HG03135 (cell line): ENCODE results near the gene ACOXL.
"Not testable (repeated sequence)": the region's sequence is repeated elsewhere in the genome, so short reads cannot be mapped to it uniquely, and the experiment has no call there.

Experiments used
- ATAC-seq: cut with Tn5 transposase; IDR thresholded peaks from one replicate; pipeline ENCODE4 v1.9.1; 2021; ENCODE audit warnings: mild to moderate bottlenecking, moderate library complexity; ENCODE audit not compliant: unreplicated experiment

ACOXL gene

DNA sequence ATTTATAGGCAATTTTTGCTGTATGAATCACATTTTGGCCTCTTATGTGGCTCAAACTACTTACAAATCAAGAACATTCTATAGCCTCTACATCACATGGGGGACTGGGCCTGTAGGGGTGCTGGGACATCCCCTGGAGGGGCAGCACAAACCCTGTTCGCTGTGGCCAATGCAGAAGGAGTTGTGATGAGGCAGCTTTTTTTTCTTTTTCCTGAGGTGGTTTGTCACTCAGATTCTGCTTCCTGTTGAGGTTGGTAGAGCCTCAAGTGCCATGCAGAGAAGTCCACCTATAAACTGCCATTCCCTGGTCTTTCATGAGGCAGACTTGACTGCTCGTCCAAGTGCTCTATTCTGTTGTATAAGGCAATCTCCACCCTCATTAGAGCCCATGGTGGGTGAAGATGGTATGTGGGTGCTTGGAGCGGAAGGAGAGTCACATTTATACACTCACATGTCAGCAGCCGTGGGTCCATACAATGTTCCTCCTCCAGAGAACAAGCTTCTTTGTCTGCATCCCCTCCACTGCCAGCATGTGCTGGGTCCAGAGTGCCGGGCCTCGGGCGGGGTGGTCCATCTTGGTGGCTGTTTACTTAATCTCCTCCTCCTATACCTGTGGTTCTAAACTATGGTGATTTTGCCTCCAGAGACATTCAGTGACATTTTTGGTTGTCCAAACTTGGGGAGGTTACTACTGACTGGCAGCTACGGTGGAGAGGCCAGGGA is 120.3 kb downstream of the ACOXL start:
- ATAC-seq = no peak

DNA sequence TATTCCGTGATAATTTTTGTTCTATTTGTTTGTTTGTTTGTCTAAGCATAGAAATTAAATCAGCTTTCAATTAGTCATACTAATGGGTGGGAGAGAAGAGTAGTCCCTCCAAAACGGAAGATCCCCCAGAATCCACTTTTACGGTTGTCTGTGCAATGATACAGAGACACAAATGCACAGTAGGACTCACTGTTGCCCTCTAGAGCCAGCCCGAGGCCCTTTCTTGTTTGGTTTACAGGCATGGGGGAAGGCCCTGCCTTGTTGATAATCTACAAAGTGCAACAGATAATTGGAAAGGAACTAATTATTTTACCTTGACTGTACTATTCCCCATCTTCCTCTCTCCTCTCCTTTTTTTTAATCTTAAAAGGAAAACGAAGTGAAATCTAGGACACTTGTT is 121.1 kb downstream of the ACOXL start:
- ATAC-seq = no peak

DNA sequence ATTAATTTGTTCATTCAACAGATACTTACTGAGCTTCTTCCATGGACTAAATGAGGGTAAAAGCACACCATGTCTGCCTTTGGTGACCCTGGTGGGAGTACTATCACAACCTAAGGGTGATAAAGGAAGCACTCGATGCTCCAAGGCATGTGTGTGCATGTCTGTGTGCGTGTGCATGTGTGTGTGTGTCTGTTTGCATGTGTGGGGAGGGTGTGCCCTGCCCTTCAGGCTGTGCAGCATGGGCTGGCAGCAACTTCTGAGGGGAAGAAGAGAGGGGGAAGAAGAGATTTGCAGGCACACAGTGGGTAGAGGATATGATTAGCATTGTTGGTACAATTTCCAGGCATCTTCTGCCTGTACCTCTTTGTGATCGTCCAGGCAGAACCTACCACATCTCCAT is 121.6 kb downstream of the ACOXL start:
- no peak for ATAC-seq

- no peak for ATAC-seq
These were observed 122.1 kb downstream of the ACOXL start for GRCh38 chr2:110854355-110855081.

- not testable (repeated sequence) for ATAC-seq
These were observed 123.5 kb downstream of the ACOXL start for GRCh38 chr2:110855841-110856240.

DNA sequence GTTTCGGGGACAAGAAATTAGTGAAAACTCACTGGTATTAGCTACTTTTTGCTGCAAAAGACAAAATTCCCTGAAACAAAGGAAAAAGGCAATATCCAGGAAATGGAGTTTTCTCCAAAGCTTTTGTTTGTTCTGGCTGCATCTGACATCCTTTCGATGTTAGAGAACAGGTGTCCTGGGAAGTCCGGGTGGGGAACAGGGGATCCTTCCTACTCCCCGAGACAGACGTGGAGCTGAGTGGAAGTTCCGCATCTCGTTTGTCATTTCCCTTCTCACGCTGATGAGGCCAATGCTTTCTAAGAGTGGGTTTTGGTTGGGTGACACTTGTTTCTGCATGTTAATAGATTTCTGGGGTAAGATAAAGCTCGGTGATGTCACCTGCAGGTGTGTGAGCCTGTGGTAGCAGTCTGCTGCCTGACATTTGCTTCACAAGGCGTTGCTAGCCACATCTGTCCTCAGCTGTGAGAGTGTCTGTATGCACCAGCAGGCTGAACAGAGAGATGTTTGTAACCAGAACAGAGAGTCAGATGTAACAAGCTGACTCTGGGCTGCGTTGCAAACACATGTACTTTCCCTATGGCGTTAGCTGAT is 125.9 kb downstream of the ACOXL start:
- peak; percentile 90 for ATAC-seq

- no peak for ATAC-seq
These were observed 126.8 kb downstream of the ACOXL start for GRCh38 chr2:110858993-110859701.

DNA sequence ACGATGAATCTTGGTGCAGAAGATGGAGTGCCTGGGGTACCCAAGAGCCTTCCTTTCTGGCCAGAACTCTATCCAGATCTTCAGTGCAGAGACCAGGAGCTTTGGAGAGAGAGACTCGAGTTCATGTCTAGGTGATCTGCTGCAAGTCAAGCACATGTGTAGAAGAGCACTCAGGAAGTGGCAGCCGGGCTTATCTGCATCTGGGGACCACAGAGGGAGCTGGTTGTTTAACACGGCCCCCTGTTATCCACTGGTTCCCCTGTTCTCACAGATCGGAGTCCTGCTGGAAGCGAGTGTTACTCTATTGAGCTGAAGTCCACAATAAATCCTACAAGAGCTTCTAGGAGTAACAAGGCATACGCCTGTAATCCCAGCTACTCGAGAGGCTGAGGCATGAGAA is 128.3 kb downstream of the ACOXL start:
- no peak for ATAC-seq

DNA sequence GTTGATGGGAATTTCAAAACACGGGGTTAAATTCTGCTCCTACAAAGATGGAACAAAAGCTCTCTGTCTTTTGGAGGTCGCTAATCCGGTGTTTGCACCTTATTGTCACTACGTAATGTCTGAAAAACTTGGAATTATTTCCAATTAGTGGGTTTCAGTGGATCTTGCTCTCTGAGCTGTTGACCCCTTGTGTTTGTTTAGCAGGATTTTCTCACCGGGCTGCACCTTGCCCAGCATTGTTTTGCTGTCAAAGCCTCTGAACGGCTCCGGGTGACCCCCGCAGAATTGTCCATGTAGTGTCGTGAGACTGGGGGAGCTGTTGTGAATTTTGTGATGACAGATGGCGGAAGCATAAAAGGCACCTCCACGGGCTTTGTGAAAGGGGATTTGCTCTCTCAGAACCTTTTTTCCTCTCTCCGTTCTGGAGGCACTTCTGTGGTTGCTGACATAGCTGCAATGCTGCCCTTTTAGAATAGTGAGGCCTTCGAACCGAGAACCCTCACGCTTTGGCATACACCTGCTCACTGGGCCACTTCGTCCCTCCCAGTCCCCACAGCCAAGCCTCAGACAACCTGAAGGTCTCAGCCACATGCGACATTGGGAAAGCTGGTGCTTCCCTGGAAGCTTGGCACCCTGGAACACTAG is 129.4 kb downstream of the ACOXL start:
- ATAC-seq = no peak

DNA sequence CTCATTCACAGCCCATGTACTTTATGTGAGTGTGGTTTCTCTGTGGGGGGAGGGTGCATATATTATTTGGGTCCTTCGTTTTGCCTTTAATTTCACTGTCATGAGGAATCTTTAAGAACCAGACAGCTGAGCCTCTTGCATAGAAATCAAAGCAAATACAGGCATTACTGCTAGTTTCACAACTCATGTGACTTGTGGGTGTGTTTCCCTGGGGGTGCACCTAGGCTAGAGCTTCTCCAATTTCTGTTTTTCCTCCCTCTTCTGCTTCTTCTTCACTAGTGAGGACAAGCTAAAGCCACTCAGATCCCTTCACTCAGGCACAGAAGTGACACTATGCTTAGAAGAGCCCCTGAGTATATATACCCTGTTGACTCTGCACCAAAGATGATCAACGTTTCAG is 131.4 kb downstream of the ACOXL start:
- no peak for ATAC-seq

DNA sequence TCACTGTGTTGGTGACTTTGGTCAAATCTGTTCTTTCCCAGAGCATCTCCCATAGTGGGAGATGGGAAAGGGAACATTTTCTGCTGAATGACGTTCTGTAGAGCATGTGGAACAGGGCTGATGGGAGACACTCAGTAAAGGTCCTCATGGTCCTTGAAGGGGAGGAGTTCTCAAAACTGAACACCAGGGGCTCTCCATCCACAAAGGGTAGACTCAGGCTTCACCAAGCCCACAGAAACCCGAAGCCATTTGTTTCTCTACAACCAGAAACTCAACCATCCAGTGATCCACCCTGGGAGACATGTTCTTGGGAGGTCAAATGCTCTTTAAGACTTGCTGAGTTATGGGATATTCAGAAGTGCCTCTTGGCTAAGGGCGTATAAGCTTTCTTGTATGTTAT is 131.8 kb downstream of the ACOXL start:
- ATAC-seq = no peak

DNA sequence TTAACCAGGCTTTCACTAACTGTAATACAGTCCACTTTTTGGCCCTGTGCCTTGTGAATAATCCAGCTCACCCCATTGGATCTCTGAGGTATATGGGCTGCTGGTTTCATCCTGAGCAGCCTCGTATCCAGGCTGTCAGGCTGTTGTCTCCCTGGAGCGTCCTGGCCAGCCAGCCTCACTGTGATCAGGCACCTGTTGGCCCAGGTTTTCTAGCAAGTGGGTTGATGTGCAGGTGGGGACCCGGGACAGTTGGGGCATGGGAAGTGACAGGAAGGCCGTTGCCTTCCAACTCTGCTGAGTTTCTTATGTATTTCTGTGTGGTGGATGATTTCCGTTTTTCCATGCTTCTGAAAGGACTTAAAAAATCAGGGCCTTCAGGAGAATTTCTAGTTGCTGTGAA is 132.4 kb downstream of the ACOXL start:
- no peak for ATAC-seq

DNA sequence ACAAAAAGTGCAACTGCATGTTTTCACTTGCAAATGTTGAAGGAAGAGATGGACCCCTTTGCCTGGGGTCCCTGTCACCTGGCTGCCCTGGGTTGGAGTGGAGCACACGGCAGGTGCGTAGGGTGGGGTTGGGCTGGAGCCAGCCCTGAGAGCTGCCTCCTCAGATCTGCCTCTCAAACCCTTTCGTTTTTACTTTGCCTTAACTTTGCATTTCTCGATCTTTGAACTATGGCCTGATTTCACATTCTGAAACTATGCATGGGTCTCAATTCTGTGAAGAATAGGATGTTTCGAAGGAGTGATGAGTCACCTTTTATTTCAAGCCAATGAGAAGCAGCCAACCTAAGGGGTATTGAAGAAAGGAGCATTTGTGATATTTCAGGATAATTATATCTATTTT is 132.8 kb downstream of the ACOXL start:
- peak; percentile 89 for ATAC-seq

- ATAC-seq = no peak
These were observed 133.7 kb downstream of the ACOXL start for GRCh38 chr2:110866045-110866444.

DNA sequence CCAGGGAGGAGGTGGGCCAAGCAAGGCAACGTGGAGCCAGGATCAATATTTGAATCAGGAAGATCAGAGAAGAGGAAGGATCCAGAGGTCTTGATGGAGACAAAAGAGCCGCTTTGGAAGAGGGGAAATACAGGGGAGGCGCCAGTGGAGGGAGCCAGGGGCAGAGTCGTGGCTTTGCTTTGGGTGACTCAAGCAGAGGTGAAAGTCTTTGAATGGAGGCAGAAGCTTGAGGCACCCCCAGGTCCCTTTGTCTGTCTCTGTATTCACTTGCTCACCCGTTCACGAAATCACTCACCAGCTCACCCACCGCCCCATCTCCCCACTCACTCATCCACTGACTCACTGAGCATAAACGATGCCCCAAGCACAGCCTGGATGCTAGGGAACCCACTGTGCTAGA is 134.1 kb downstream of the ACOXL start:
- ATAC-seq = no peak

DNA sequence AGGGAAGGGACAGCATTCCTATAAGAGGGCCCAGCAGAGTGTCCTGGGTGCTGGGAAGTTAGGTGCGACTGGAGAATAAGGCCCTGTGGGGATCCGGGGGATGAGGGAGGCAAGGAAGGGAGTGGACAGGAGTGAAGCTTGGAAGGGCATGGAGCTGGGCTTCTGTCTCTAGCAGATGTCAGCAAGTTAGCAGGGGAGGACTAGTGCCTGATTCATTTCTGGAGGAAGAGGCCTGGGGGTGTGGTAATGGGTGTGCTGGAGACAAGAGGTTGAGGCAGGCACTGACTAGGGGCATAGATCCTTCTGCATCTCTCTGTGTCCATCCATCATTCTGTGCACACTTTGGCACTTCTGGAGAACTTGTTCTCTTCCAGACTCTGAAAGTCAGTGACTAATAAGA is 134.7 kb downstream of the ACOXL start:
- ATAC-seq = no peak

- ATAC-seq = no peak
These were observed 136.6 kb downstream of the ACOXL start for GRCh38 chr2:110868971-110869370.

GRCh38 chr2:110869472-110870446 is 137.4 kb downstream of the ACOXL start:
- ATAC-seq = no peak

- no peak for ATAC-seq
These were observed 138.2 kb downstream of the ACOXL start for GRCh38 chr2:110870545-110870944.

DNA sequence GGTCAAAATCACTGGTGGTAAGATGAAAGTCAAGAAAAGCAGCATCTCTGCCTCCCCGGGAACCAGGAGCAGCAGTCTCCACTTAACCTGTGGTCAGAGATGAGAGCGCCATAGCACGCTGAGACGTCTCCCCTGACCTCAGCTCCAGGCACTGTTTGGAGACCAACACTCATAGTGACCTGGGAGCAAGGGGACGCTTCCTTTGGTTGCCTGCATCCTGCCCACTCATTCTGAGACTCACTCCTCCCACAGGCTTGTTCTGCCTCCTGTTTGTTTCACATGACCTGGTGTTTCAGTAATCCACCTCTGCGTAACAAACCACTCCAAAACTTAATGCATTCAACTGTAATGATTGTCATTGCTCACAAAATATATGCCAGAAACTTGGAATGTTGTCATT is 139.3 kb downstream of the ACOXL start:
- ATAC-seq = no peak
